Measurements from ENCODE around the gene ST6GAL1. TPM values are rescaled to one million over a fixed set of nuclear protein-coding genes. Genes with fewer than 3 reads are reported as not detected.
"Not testable (repeated sequence)": the region's sequence is repeated elsewhere in the genome, so short reads cannot be mapped to it uniquely, and the experiment has no call there.

ST6GAL1 gene
- total RNA-seq, 4 donors from 2014 or later = 32.6 to 107 (median 57.1) TPM

- H3K27ac ChIP-seq = no peak overlapping the region
- H3K4me3 ChIP-seq = no peak overlapping the region
- no peak for DNase-seq
- no peaks in the 10 kb centered on the region for H3K9me3 ChIP-seq
- intact Hi-C loops (cut with DNase I; ENCODE audit: low total_unique reads) = no loop called here
- TF ChIP-seq POLR2A (IDR thresholded peaks at IDR 0.05) = no peak
- no peak for TF ChIP-seq CTCF (IDR thresholded peaks at IDR 0.05)
- no peaks in the 10 kb centered on the region for H3K36me3 ChIP-seq
- H3K27me3 ChIP-seq = no peaks in the 10 kb centered on the region
- no peaks in the 10 kb centered on the region for H3K4me1 ChIP-seq
These were observed 87.3 kb downstream of the ST6GAL1 start for GRCh38 chr3:187017511-187018230.

GRCh38 chr3:187019542-187020072, 89.3 kb downstream of the ST6GAL1 start:
- no peak overlapping the region for H3K4me3 ChIP-seq
- H3K36me3 ChIP-seq = no peaks in the 10 kb centered on the region
- intact Hi-C loops (cut with DNase I; ENCODE audit: low total_unique reads) = no loop called here
- no peaks in the 10 kb centered on the region for H3K4me1 ChIP-seq
- TF ChIP-seq CTCF (IDR thresholded peaks at IDR 0.05) (no peak), POLR2A (IDR thresholded peaks at IDR 0.05) (no peak)
- H3K9me3 ChIP-seq = no peaks in the 10 kb centered on the region
- no peak for DNase-seq
- H3K27ac ChIP-seq = no peak overlapping the region
- no peaks in the 10 kb centered on the region for H3K27me3 ChIP-seq

GRCh38 chr3:187020376-187020775, 90.0 kb downstream of the ST6GAL1 start:
- TF ChIP-seq POLR2A (IDR thresholded peaks at IDR 0.05) (no peak), CTCF (IDR thresholded peaks at IDR 0.05) (no peak)
- intact Hi-C loops (cut with DNase I; ENCODE audit: low total_unique reads) = no loop called here
- no peak overlapping the region for H3K27ac ChIP-seq
- no peak overlapping the region for H3K4me3 ChIP-seq
- H3K36me3 ChIP-seq = no peaks in the 10 kb centered on the region
- H3K4me1 ChIP-seq = no peaks in the 10 kb centered on the region
- DNase-seq = no peak
- H3K9me3 ChIP-seq = no peaks in the 10 kb centered on the region
- H3K27me3 ChIP-seq = no peaks in the 10 kb centered on the region

GRCh38 chr3:187021748-187022402, 91.5 kb downstream of the ST6GAL1 start:
- no peaks in the 10 kb centered on the region for H3K4me1 ChIP-seq
- DNase-seq = no peak
- no peak overlapping the region for H3K27ac ChIP-seq
- no peaks in the 10 kb centered on the region for H3K36me3 ChIP-seq
- H3K27me3 ChIP-seq = no peaks in the 10 kb centered on the region
- no peaks in the 10 kb centered on the region for H3K9me3 ChIP-seq
- TF ChIP-seq POLR2A (IDR thresholded peaks at IDR 0.05) (no peak), CTCF (IDR thresholded peaks at IDR 0.05) (no peak)
- intact Hi-C loops (cut with DNase I; ENCODE audit: low total_unique reads) = no loop called here
- H3K4me3 ChIP-seq = no peak overlapping the region

- no peaks in the 10 kb centered on the region for H3K27me3 ChIP-seq
- no peaks in the 10 kb centered on the region for H3K4me1 ChIP-seq
- no peak overlapping the region for H3K27ac ChIP-seq
- H3K36me3 ChIP-seq = no peaks in the 10 kb centered on the region
- no peak overlapping the region for H3K4me3 ChIP-seq
- DNase-seq = no peak
- H3K9me3 ChIP-seq = no peaks in the 10 kb centered on the region
- TF ChIP-seq CTCF (IDR thresholded peaks at IDR 0.05) (no peak), POLR2A (IDR thresholded peaks at IDR 0.05) (no peak)
- intact Hi-C loops (cut with DNase I; ENCODE audit: low total_unique reads) = no loop called here
These were observed 92.2 kb downstream of the ST6GAL1 start for GRCh38 chr3:187022403-187023029.

GRCh38 chr3:187023340-187023739, 93.0 kb downstream of the ST6GAL1 start:
- H3K27ac ChIP-seq; H3K27me3 ChIP-seq; intact Hi-C loops (cut with DNase I; ENCODE audit: low total_unique reads); H3K36me3 ChIP-seq; H3K9me3 ChIP-seq; H3K4me3 ChIP-seq; DNase-seq; H3K4me1 ChIP-seq: not testable (repeated sequence)

Data from uterus (tissue), 4 donors.